HG03066 (cell line): ENCODE results near the gene ORM2.
"Not testable (repeated sequence)": the region's sequence is repeated elsewhere in the genome, so short reads cannot be mapped to it uniquely, and the experiment has no call there.

Experiments
- ATAC-seq: cut with Tn5 transposase; IDR thresholded peaks from one replicate; pipeline ENCODE4 v1.9.1; 2021; ENCODE audit warnings: low read depth; ENCODE audit not compliant: unreplicated experiment

The ORM2 gene

GRCh38 chr9:114329625-114330022 is at the start of gene ORM2:
ORM2 (plus strand) TSS chr9:114329869; CDS start chr9:114329905, 36 bp downstream.
- not testable (repeated sequence) for ATAC-seq

DNA sequence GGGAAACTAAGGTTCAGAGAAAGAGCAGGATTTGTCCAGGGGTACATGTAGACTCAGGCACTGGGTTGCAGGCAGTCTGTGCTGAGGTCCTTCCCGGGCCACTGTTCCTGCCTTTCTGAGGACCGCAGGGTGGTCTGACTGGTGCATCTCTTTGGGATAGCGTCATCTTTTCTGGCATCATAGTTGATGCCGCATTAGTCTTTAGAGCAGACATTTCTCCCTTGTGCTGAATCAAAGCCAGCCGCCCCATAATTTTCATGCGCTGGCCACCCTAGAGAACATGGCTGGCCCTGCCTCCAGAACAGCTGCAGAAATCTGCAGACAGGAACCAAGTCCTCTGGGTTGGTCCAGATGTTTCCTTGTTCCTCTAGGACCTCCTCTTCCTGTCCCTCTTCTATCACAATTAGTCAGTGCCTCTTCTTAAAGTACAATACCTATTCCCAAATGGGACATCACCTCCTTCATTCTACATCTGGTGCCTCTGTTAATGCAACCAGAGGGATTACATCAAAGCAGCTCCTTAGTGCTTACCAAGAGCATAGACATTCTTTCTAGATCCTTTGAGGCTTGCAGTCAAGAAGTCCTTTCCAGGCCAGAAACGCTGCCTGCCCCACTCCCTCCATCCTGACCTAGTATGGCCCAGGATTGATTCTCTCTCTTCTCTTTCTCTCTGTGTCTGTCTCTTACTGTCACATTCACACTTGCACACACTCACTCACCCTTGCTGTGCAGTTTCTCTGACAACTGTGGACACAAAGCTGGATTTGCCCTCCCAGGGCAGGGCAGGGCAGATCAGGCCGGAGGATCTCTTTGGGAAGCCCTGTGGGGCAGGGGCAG is 48.8 kb upstream of the ORM2 start:
- ATAC-seq, result no peak

- no peak for ATAC-seq
Observed at GRCh38 chr9:114281473-114282103, 48.1 kb upstream of the ORM2 start.

GRCh38 chr9:114282104-114282485 is 47.6 kb upstream of the ORM2 start:
- no peak for ATAC-seq

GRCh38 chr9:114282507-114282906 is 47.2 kb upstream of the ORM2 start:
- no peak for ATAC-seq

GRCh38 chr9:114282926-114283325 is 46.7 kb upstream of the ORM2 start:
- ATAC-seq, result no peak

- no peak for ATAC-seq
Observed at GRCh38 chr9:114283551-114284111, 46.0 kb upstream of the ORM2 start.

GRCh38 chr9:114284316-114285060 is 45.2 kb upstream of the ORM2 start:
- ATAC-seq, result no peak

- ATAC-seq, result no peak
Observed at GRCh38 chr9:114285166-114285867, 44.4 kb upstream of the ORM2 start.

DNA sequence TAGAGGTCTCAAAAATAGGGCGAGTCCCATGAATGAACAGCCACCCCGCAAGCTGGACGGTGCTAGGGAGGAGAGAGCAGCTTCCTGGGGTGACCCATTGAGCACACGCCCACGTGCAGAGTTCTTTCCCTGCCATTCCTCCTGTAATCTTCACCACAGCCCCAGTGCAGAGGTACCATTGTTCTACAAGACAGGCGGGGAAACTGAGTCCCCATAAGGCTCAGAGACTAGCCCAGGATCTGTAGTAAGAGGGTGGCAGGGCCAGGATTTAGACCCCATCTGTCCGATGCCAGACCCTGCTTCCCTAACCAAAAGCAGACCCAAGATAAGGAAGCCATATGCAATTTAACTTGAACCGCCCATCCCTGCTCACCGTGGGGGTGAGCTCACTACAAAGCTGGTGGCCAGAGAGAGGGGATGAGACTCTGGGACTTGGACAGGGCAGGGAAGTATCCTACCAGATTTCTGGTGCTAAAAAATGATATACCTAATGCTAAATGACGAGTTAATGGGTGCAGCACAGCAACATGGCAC is 43.5 kb upstream of the ORM2 start:
- ATAC-seq, result no peak

DNA sequence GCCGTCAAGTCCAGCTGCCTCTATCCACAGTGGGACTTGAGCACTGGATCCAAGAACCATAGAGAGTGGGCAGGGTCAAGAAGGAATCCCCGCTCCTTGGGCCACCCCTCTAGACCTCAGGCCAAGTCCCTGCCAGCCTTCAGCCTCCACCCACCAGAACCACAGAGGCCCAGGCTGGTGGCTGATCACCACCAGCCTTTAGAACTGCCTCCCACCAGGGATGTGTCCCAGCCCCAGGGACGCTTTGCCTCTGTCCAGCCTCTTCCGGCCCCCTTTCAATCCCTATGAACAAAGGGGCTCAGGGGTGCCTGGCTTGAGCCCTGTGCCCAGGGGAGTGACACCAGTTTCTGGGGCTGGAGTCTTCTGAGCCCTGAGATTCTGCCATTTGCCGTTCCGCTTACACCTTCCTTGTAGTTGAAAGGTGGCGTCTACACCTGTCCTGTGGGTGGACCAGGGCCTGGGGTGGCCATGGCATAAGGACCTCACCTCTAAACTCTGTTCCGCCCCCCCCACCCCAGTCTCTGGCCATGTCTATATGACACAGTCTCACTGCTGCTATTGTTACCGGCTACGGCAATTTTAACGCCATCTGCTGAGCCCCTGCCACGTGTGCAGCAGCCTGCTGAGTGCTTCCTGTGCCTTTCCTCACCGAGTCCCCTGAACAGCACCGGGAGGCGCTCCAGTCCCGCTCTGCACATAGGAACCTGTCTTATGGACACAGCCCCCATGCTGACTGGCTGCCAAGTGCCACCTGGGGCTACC is 42.5 kb upstream of the ORM2 start:
- ATAC-seq, result no peak

- no peak for ATAC-seq
Observed at GRCh38 chr9:114287763-114288192, 41.9 kb upstream of the ORM2 start.

DNA sequence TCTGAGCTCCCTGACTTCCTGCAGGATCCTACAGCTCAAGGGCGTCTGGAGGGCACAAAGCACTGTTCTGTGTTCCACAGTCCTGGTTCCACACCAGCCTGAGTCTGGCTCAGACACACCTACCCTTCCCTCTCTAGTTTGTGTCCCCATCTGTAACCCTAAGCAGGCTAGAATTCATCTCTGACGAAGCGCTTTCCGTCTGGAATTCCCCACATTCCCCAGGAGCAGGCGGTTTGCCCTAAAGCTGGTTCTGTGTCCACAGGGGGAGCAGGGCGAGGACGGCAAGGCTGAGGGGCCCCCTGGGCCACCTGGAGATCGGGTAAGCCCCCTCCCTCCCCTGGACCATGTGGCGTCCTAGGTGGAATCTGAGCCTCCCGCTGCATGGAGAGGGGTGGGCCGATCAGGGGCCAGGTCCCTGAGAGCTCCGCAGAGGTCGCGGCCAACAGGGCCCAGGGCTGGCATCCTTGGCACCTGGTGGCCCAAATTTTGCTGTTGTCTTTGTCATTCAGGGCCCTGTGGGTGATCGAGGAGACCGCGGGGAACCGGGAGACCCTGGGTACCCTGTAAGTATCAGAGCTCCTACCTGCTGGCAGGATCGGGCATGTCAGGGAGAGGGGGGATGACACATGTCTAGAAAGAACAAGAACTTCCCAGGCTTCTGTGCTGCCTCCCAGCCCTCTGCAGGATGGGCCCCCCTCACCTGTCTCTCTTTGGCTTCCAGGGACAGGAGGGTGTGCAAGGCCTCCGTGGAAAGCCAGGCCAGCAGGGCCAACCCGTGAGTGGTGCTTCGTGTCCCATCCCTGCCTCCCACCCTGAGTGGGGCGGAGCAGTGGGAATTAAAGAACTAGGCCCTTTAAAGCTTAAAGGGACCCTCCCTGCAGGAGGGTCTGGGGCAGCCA is 41.2 kb upstream of the ORM2 start:
- no peak for ATAC-seq

DNA sequence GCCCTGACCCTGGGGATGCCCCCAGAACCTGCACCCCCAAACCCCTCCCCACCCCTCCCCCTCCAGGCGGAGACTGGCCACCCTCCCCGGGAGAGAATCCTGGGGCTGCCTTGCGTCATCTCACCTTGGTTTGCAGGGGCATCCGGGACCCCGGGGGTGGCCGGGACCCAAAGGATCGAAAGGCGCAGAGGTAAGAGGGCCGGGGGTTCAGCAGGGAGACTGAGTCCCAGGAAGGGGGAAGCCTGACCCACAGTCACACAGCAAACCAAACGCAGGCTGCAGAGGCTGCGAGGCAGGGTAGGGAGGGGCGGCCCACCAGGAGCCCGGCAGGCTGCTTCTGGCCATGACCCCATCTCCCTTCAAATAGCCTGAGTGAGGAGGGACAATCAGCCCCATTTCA is 40.6 kb upstream of the ORM2 start:
- ATAC-seq, result no peak

DNA sequence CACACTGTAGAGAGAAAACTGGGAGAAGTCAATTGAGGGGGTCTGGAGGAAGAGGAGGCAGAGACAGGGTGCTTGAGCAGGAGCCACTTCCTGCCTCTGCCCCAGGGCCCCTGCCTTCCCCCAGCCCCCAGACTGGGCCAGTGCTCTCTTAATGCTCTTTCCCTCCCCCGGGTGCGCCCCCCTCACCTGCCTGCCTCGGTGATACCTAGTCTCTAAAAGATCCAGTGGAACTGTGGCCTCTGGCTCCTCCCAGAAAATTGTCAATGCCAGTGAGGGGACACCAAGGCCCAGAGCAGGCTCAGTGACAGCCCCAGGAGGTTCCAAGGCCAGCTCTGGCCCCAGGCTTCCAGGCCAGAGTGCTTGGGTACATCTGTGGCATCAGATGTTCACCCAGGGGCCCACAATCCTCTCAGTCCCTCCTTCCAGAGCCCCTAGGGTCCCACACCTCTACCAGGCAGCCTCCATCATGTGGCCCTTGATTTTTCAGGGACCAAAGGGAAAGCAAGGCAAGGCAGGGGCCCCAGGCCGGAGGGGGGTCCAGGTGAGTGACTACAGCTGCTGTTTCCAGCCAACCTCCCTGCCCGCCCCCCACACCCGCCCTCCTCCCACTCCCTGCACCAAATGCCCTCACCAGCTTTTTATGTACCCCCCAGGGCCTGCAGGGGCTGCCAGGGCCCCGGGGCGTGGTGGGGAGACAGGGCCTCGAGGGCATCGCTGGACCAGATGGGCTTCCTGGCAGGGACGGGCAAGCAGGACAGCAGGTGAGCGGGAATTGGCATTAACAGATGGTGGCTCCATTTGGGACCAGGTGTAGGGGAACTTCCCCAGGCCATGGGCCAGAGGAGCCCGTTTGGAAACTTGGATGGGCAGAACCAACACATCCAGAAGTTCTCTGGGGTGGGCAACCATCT is 39.8 kb upstream of the ORM2 start:
- no peak for ATAC-seq

- ATAC-seq, result no peak
Observed at GRCh38 chr9:114290561-114290986, 39.1 kb upstream of the ORM2 start.

- ATAC-seq, result no peak
Observed at GRCh38 chr9:114291064-114291474, 38.6 kb upstream of the ORM2 start.
